Vagina (tissue), 2 donors: ENCODE results near the gene ACAD10.

Experiments
- POLR2A ChIP-seq, 2 donors: fragments of 450-650 bp; IDR thresholded peaks; one replicate each; pipeline ENCODE4 v1.6.1; 2017; ENCODE audit warnings: antibody characterized with exemption in 2 of 2, mild to moderate bottlenecking in 2 of 2, moderate library complexity in 2 of 2
- TF ChIP-seq, protein P1 (sequence below), 3 experiments: fragments of 450-650 bp in 2 of 3; fragments of 200-600 bp in 1 of 3; sonication (generic) in 1 of 3; IDR thresholded peaks; one replicate each; pipeline ENCODE4 v1.5.1; 2017 to 2019; ENCODE audit warnings: antibody characterized with exemption in 3 of 3, mild to moderate bottlenecking in 2 of 3, moderate library complexity in 2 of 3

DNA sequence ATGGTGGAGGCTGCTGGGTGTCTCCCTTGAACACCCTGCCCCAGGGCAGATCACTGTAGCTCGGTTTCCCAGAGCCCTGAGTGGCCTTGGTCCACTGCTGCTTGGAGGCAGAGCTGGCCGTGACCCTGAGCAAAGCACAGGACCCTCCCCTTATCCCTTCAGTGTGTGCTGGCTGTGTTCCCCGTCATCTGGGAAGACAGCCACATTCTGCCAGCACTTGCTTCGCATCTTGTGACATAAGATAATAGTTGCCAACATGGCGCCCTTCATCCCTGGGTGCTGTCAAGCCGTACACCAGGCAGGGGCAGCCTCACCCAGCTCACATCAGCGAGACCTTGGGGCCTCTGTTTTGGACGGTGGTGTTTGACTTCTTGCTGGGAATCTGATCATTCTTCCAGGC lies 68.8 kb downstream of the ACAD10 start:
- TF ChIP-seq, protein P1, sequence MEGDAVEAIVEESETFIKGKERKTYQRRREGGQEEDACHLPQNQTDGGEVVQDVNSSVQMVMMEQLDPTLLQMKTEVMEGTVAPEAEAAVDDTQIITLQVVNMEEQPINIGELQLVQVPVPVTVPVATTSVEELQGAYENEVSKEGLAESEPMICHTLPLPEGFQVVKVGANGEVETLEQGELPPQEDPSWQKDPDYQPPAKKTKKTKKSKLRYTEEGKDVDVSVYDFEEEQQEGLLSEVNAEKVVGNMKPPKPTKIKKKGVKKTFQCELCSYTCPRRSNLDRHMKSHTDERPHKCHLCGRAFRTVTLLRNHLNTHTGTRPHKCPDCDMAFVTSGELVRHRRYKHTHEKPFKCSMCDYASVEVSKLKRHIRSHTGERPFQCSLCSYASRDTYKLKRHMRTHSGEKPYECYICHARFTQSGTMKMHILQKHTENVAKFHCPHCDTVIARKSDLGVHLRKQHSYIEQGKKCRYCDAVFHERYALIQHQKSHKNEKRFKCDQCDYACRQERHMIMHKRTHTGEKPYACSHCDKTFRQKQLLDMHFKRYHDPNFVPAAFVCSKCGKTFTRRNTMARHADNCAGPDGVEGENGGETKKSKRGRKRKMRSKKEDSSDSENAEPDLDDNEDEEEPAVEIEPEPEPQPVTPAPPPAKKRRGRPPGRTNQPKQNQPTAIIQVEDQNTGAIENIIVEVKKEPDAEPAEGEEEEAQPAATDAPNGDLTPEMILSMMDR (IDR thresholded peaks at IDR 0.05): no peak
- no peak for TF ChIP-seq POLR2A (IDR thresholded peaks at IDR 0.05)
